Testis (tissue), 2 donors: ENCODE results near the gene TM9SF4.

ENCODE experiments used
- POLR2A ChIP-seq: fragments of 450-650 bp; IDR thresholded peaks from one replicate; pipeline ENCODE4 v1.6.1; 2017; ENCODE audit warnings: antibody characterized with exemption, mild to moderate bottlenecking, moderate library complexity
- TF ChIP-seq, protein P1 (sequence below), 3 experiments: fragments of 450-650 bp in 2 of 3; fragments of 200-600 bp in 1 of 3; sonication (generic) in 1 of 3; IDR thresholded peaks; one replicate each; pipeline ENCODE4 v1.5.1; 2016 to 2019; ENCODE audit warnings: antibody characterized with exemption in 3 of 3, mild to moderate bottlenecking in 2 of 3, moderate library complexity in 1 of 3

GRCh38 chr20:32215729-32216128 is 106.2 kb downstream of the TM9SF4 start:
- TF ChIP-seq, protein P1, sequence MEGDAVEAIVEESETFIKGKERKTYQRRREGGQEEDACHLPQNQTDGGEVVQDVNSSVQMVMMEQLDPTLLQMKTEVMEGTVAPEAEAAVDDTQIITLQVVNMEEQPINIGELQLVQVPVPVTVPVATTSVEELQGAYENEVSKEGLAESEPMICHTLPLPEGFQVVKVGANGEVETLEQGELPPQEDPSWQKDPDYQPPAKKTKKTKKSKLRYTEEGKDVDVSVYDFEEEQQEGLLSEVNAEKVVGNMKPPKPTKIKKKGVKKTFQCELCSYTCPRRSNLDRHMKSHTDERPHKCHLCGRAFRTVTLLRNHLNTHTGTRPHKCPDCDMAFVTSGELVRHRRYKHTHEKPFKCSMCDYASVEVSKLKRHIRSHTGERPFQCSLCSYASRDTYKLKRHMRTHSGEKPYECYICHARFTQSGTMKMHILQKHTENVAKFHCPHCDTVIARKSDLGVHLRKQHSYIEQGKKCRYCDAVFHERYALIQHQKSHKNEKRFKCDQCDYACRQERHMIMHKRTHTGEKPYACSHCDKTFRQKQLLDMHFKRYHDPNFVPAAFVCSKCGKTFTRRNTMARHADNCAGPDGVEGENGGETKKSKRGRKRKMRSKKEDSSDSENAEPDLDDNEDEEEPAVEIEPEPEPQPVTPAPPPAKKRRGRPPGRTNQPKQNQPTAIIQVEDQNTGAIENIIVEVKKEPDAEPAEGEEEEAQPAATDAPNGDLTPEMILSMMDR (IDR thresholded peaks at IDR 0.05), result no peak
- no peak for TF ChIP-seq POLR2A
